G401 (cell line): Measurements from ENCODE around the gene USPL1. TPM values are rescaled to one million over a fixed set of nuclear protein-coding genes. Genes with fewer than 3 reads are reported as not detected.

Experiments used
- DNase-seq: peaks from one replicate; pipeline ENCODE4 v3.0.0-alpha.2; 2015; ENCODE audit warnings: low spot score
- in situ Hi-C: cut with HindIII; loops from 2 replicates; pipeline ENCODE4 v1.10.0; 2016; ENCODE audit warnings: low sequenced_read_pairs, mixed read lengths
- total RNA-seq: library from RNA; depleted of rRNA; stranded (reverse); fragments of >200 nt; shearing (Covaris generic); gene quantifications from 2 replicates; pipeline ENCODE4 v1.2.3, GENCODE V29; 2014; rRNA removed

The USPL1 gene
- total RNA-seq, 1 experiment from 2014 or later = 29.2 TPM

GRCh38 chr13:30685987-30686386 is 68.3 kb downstream of the USPL1 start:
- in situ Hi-C loops = no loop called here
- no peak for DNase-seq

GRCh38 chr13:30687601-30688000 is 69.9 kb downstream of the USPL1 start:
- no peak for DNase-seq
- in situ Hi-C loops = no loop called here

- in situ Hi-C loops = no loop called here
- DNase-seq = no peak
These were observed 72.0 kb downstream of the USPL1 start for GRCh38 chr13:30689752-30690151.

- DNase-seq = no peak
- in situ Hi-C loops = no loop called here
These were observed 72.8 kb downstream of the USPL1 start for GRCh38 chr13:30690282-30691188.

- no peak for DNase-seq
- in situ Hi-C loops = no loop called here
These were observed 74.4 kb downstream of the USPL1 start for GRCh38 chr13:30692113-30692512.

GRCh38 chr13:30696278-30697176 is 78.8 kb downstream of the USPL1 start:
- DNase-seq = peak; percentile 16
- in situ Hi-C loops = no loop called here

- in situ Hi-C loops = no loop called here
- no peak for DNase-seq
These were observed 79.6 kb downstream of the USPL1 start for GRCh38 chr13:30697177-30697953.

GRCh38 chr13:30697996-30698401 is 80.3 kb downstream of the USPL1 start:
- in situ Hi-C loops = no loop called here
- DNase-seq = no peak

- no peak for DNase-seq
- in situ Hi-C loops = no loop called here
These were observed 80.8 kb downstream of the USPL1 start for GRCh38 chr13:30698488-30699005.

GRCh38 chr13:30700364-30700763 is 82.6 kb downstream of the USPL1 start:
- DNase-seq = no peak
- in situ Hi-C loops = no loop called here

GRCh38 chr13:30702006-30702405 is 84.3 kb downstream of the USPL1 start:
- in situ Hi-C loops = no loop called here
- DNase-seq = no peak

- in situ Hi-C loops = no loop called here
- DNase-seq = no peak
These were observed 86.9 kb downstream of the USPL1 start for GRCh38 chr13:30704596-30704995.

- in situ Hi-C loops = no loop called here
- DNase-seq = no peak
These were observed 88.0 kb downstream of the USPL1 start for GRCh38 chr13:30705680-30706079.

GRCh38 chr13:30708541-30708940 is 90.8 kb downstream of the USPL1 start:
- DNase-seq = no peak
- in situ Hi-C loops = no loop called here

Other genes starting within 250 kb of the USPL1 start
- not detected in 2 replicates for gene UBE2L5, start 195.4 kb upstream of the USPL1 start, total RNA-seq
- 652 and 894 TPM in 2 replicates for gene HMGB1, start 152.0 kb upstream of the USPL1 start, total RNA-seq
- not detected in 2 replicates for gene ALOX5AP, start 117.6 kb downstream of the USPL1 start, total RNA-seq